Motor neuron (in vitro differentiated cells): ENCODE data around the gene CALML6. TPM values are rescaled to one million over a fixed set of nuclear protein-coding genes. Genes with fewer than 3 reads are reported as not detected.

Experiments used
- ATAC-seq, 8 experiments: fragments of 200-7000 bp; cut with Tn5 transposase; replicated peaks in 6 of 8; 2 replicates each; pipeline ENCODE4 v1.8.0; 2021; ENCODE audit warnings: mild to moderate bottlenecking in 8 of 8, moderate library complexity in 8 of 8
- H3K27ac ChIP-seq, 2 donors: fragments of 250-450 bp; sonication (Bioruptor Pico); 2 replicates each; pipeline ENCODE4 v1.9.0; 2021; ENCODE audit warnings: antibody characterized with exemption in 2 of 2, mild to moderate bottlenecking in 2 of 2, moderate library complexity in 1 of 2
- H3K4me1 ChIP-seq, 2 donors: fragments of 250-450 bp; sonication (Bioruptor Pico); replicated peaks in 1 of 2; 2 replicates each; pipeline ENCODE4 v1.6.1; 2021; ENCODE audit warnings: antibody characterized with exemption in 2 of 2, mild to moderate bottlenecking in 2 of 2, moderate library complexity in 1 of 2
- H3K4me3 ChIP-seq, 5 donors: fragments of 250-450 bp; sonication (Bioruptor Pico); 2 replicates each; pipeline ENCODE4 v1.9.0; 2021; ENCODE audit warnings: antibody characterized with exemption in 5 of 5, mild to moderate bottlenecking in 5 of 5, moderate library complexity in 4 of 5
- WGBS, 10 experiments: fragments of 450-650 bp; shearing (Covaris generic); methylation state at CpG; one replicate each; pipeline ENCODE4 v1.0.0; 2022; 5-methylcytosine and 5-hydroxymethylcytosine counted together
- in situ Hi-C, 9 experiments: fragments of 400-800 bp; cut with MboI; loops; one replicate each; pipeline ENCODE4 v1.15.0; 2021; ENCODE audit warnings: low sequenced_read_pairs in 9 of 9, low pct_unique_long_range_greater_than_20kb in 2 of 9; ENCODE audit not compliant: unreplicated experiment in 9 of 9
- total RNA-seq, 8 experiments: library from RNA; unstranded; fragments of 300-600 nt; gene quantifications; 2 replicates each; pipeline versions ENCODE4 v1.2.3 to v1.2.4, GENCODE V29; 2022

CALML6 gene
- total RNA-seq, 8 experiments from 2014 or later: 0.22 to 1.9 (median 0.70) TPM

- Histone ChIP-seq H3K27ac (no peak overlapping the region), H3K4me3 (no peak overlapping the region), H3K4me1 (peaks cover 5 to 11% of the 10 kb centered on the region in 2 donors)
- WGBS, 10 experiments: 0 to 100% (median 76%) methylated on average over 1 to 5 of the region's 6 CpGs; no CpG with 5 or more reads in 5 of the 10 experiments
- in situ Hi-C loops: loop anchor here in 1 of 9 experiments (25.0 kb wide), 1 partner anchor 149 kb away; no protein-coding TSS in a partner anchor
- ATAC-seq: peak in 1 of 8 experiments; percentile 2
Measured at GRCh38 chr1:1938276-1938573, 23.2 kb downstream of the CALML6 start.

- Histone ChIP-seq H3K4me3 (no peak overlapping the region), H3K4me1 (peaks cover 7 to 15% of the 10 kb centered on the region in 2 donors), H3K27ac (no peak overlapping the region)
- 40 to 96% (median 67%) methylated on average over 1 to 11 of the region's 24 CpGs; no CpG with 5 or more reads in 3 of the 10 experiments for WGBS, 10 experiments
- in situ Hi-C loops: loop anchor here in 1 of 9 experiments (25.0 kb wide), 1 partner anchor 149 kb away; no protein-coding TSS in a partner anchor
- ATAC-seq: peak in 1 of 8 experiments; percentile 4
Measured at GRCh38 chr1:1938613-1939295, 23.7 kb downstream of the CALML6 start.

- Histone ChIP-seq H3K4me3 (no peak overlapping the region), H3K4me1 (peaks cover 8 to 22% of the 10 kb centered on the region in 2 donors), H3K27ac (no peak overlapping the region)
- ATAC-seq: no peak
- in situ Hi-C loops: loop anchor here in 1 of 9 experiments (25.0 kb wide), 1 partner anchor 148 kb away; no protein-coding TSS in a partner anchor
- WGBS, 10 experiments: 30 to 90% (median 82%) methylated on average over 1 to 13 of the region's 28 CpGs; no CpG with 5 or more reads in 3 of the 10 experiments
Measured at GRCh38 chr1:1939296-1940122, 24.4 kb downstream of the CALML6 start.

GRCh38 chr1:1940123-1940425, 25.0 kb downstream of the CALML6 start:
- no peak overlapping the region for H3K4me3 ChIP-seq
- whole genome bisulfite sequencing, 10 experiments: 66 to 96% (median 85%) methylated on average over 2 to 7 of the region's 12 CpGs; no CpG with 5 or more reads in 6 of the 10 experiments
- ATAC-seq: no peak
- H3K4me1 ChIP-seq: peaks cover 8 to 22% of the 10 kb centered on the region in 2 donors
- in situ Hi-C loops: loop anchor here in 1 of 9 experiments (25.0 kb wide), 1 partner anchor 147 kb away; no protein-coding TSS in a partner anchor
- no peak overlapping the region for H3K27ac ChIP-seq

- no peak for ATAC-seq
- peaks cover 8 to 22% of the 10 kb centered on the region in 2 donors for H3K4me1 ChIP-seq
- WGBS, 10 experiments: 17 to 100% (median 68%) methylated on average over 1 to 13 of the region's 19 CpGs; no CpG with 5 or more reads in 3 of the 10 experiments
- in situ Hi-C loops: loop anchor here in 1 of 9 experiments (25.0 kb wide), 1 partner anchor 146 kb away; no protein-coding TSS in a partner anchor
- H3K4me3 ChIP-seq: no peak overlapping the region
- no peak overlapping the region for H3K27ac ChIP-seq
Measured at GRCh38 chr1:1941211-1941841, 26.3 kb downstream of the CALML6 start.

- peaks cover 8 to 22% of the 10 kb centered on the region in 2 donors for H3K4me1 ChIP-seq
- no peak overlapping the region for H3K27ac ChIP-seq
- no peak for ATAC-seq
- H3K4me3 ChIP-seq: no peak overlapping the region
- in situ Hi-C loops: loop anchor here in 1 of 9 experiments (25.0 kb wide), 1 partner anchor 145 kb away; no protein-coding TSS in a partner anchor
- WGBS, 10 experiments: 0 to 88% (median 72%) methylated on average over 1 to 24 of the region's 39 CpGs; no CpG with 5 or more reads in 4 of the 10 experiments
Measured at GRCh38 chr1:1941868-1942752, 27.1 kb downstream of the CALML6 start.

GRCh38 chr1:1942753-1943656, 27.9 kb downstream of the CALML6 start:
- H3K27ac ChIP-seq: no peak overlapping the region
- in situ Hi-C loops: loop anchor here in 1 of 9 experiments (25.0 kb wide), 1 partner anchor 144 kb away; no protein-coding TSS in a partner anchor
- peak in 4 of 8 experiments; percentile 8 to 24 (median 14) for ATAC-seq
- H3K4me3 ChIP-seq: no peak overlapping the region
- WGBS, 10 experiments: 40 to 90% (median 80%) methylated on average over 2 to 9 of the region's 45 CpGs; no CpG with 5 or more reads in 5 of the 10 experiments
- H3K4me1 ChIP-seq: peaks cover 8 to 22% of the 10 kb centered on the region in 2 donors

- peak; percentile 84 to 97 (median 91) for ATAC-seq
- 0 to 82% (median 20%) methylated on average over 1 to 12 of the region's 37 CpGs; no CpG with 5 or more reads in 2 of the 10 experiments for WGBS, 10 experiments
- Histone ChIP-seq H3K27ac (no peak overlapping the region), H3K4me3 (peak overlapping the region in 3 of 5 donors; percentile 15 to 21 (median 19)), H3K4me1 (peaks cover 8 to 22% of the 10 kb centered on the region in 2 donors)
- in situ Hi-C loops: loop anchor here in 1 of 9 experiments (25.0 kb wide), 1 partner anchor 143 kb away; no protein-coding TSS in a partner anchor
Measured at GRCh38 chr1:1943834-1944570, 28.9 kb downstream of the CALML6 start.

GRCh38 chr1:1945782-1946393, 30.8 kb downstream of the CALML6 start:
- no peak for ATAC-seq
- Histone ChIP-seq H3K4me3 (no peak overlapping the region), H3K4me1 (peaks cover 8 to 22% of the 10 kb centered on the region in 2 donors), H3K27ac (no peak overlapping the region)
- in situ Hi-C loops: loop anchor here in 1 of 9 experiments (25.0 kb wide), 1 partner anchor 141 kb away; no protein-coding TSS in a partner anchor
- WGBS, 10 experiments: 66 to 100% (median 91%) methylated on average over 1 to 21 of the region's 29 CpGs; no CpG with 5 or more reads in 2 of the 10 experiments

- in situ Hi-C loops: loop anchor here in 1 of 9 experiments (25.0 kb wide), 1 partner anchor 141 kb away; no protein-coding TSS in a partner anchor
- 0 to 72% (median 35%) methylated on average over 1 to 7 of the region's 11 CpGs; no CpG with 5 or more reads in 6 of the 10 experiments for WGBS, 10 experiments
- H3K4me3 ChIP-seq: no peak overlapping the region
- ATAC-seq: peak in 2 of 8 experiments; percentile 37 to 50
- H3K27ac ChIP-seq: no peak overlapping the region
- peaks cover 8 to 22% of the 10 kb centered on the region in 2 donors for H3K4me1 ChIP-seq
Measured at GRCh38 chr1:1946540-1946939, 31.5 kb downstream of the CALML6 start.
